ENCODE data around the gene CNST. TPM values are rescaled to one million over a fixed set of nuclear protein-coding genes. Genes with fewer than 3 reads are reported as not detected.
A peak's percentile ranks its signal among the peaks of the same experiment; 100 is the strongest.

Gene CNST
- total and polyA plus RNA-seq, 9 of the 15 experiments (the other 6 are each of a cell fraction or from before 2014, with no cell fraction given) = 17.0 to 55.3 (median 30.8) TPM

DNA sequence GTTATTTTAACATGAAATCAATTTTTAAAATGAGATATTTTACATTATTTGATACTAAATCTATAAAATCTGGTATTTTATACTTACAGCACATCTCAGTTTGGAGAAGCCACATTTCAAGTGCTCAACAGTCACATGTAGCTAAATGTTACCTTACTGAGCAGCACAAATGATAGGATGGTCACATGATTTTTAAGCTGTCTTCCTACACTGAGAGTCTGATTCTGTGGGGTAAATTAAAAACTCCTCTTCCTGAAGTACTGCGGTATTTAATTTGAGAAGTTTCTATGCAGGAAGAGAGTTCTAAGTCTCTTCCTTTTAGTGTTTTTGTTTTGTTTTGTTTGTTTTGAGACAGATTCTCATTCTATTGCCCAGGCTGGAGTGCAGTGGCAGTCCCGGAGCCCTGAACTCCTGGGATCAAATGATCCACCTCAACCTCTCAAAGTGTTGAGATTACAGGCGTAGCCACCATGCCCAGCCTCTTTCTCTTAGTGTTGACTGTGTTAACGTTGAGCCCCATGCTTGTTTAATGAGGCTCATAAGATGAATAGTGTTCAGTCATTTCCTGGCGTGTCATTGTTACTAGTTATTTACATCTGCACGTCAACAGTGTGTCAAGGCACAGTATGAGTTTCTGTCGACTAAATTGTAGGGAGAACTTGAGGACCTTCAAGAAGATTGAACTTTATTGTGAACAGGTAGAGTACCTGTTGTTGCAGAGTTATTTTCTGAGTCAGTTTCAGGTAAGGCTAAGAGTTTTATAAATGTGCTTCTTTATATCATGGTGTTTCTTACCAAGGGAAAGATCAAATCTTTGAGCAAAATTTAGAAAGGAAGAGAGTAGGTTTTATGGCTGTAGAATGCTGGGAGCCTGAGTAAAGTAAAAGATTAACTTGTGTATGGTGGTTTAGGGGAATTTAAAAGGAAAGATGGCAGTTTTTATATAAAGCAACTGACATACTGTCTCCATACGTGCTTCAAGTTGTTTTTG is 3.3 kb downstream of the CNST start (continued):
- TF ChIP-seq, protein P1, sequence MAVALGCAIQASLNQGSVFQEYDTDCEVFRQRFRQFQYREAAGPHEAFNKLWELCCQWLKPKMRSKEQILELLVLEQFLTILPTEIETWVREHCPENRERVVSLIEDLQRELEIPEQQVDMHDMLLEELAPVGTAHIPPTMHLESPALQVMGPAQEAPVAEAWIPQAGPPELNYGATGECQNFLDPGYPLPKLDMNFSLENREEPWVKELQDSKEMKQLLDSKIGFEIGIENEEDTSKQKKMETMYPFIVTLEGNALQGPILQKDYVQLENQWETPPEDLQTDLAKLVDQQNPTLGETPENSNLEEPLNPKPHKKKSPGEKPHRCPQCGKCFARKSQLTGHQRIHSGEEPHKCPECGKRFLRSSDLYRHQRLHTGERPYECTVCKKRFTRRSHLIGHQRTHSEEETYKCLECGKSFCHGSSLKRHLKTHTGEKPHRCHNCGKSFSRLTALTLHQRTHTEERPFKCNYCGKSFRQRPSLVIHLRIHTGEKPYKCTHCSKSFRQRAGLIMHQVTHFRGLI (CRISPR knock-in tag; IDR thresholded peaks at IDR 0.05) = no peak
- no peak for TF ChIP-seq FIP1L1 (IDR thresholded peaks at IDR 0.05; ENCODE audit: low read depth, low read length, poor library complexity, severe bottlenecking)
- peak; percentile 78 for TF ChIP-seq RAD51 (IDR thresholded peaks at IDR 0.05; ENCODE audit: borderline replicate concordance, low read depth)
- no peak for TF ChIP-seq SIN3B (IDR thresholded peaks at IDR 0.05; ENCODE audit: low read depth)
- 0 out of 2 replicates have a peak, but pooled peaks have one; percentile 8 for TF ChIP-seq ZNF316 (IDR thresholded peaks at IDR 0.05)
- no peak for TF ChIP-seq ZNF133 (CRISPR knock-in tag; IDR thresholded peaks at IDR 0.05)
- TF ChIP-seq KLF16 (IDR thresholded peaks at IDR 0.05) = no peak
- TF ChIP-seq SP2 (IDR thresholded peaks at IDR 0.05; ENCODE audit: extremely low read depth, low read depth, low read length, poor library complexity, severe bottlenecking) = no peak
- no peak for TF ChIP-seq ESRRA (IDR thresholded peaks at IDR 0.05; ENCODE audit: borderline replicate concordance, low read depth)
- TF ChIP-seq HMG20A (CRISPR knock-in tag; conservative IDR thresholded peaks at IDR 0.05) = no peak
- 0 out of 2 replicates have a peak, but pooled peaks have one; percentile 42 for TF ChIP-seq FOXP1 (CRISPR knock-in tag; IDR thresholded peaks at IDR 0.05)
- no peak for TF ChIP-seq ZFX (CRISPR knock-in tag; IDR thresholded peaks at IDR 0.05)
- no peak for TF ChIP-seq ZNF408 (CRISPR knock-in tag; IDR thresholded peaks at IDR 0.05; ENCODE audit: low read depth)
- TF ChIP-seq KLF6 (CRISPR knock-in tag; IDR thresholded peaks at IDR 0.05; ENCODE audit: borderline replicate concordance) = no peak
- no peak for TF ChIP-seq GATAD2B (IDR thresholded peaks at IDR 0.05; ENCODE audit: borderline replicate concordance)
- TF ChIP-seq ESRRB (CRISPR knock-in tag; IDR thresholded peaks at IDR 0.05; ENCODE audit: borderline replicate concordance) = no peak
- peak; percentile 27; the same call in 1 of the 2 replicates for TF ChIP-seq EHMT2 (IDR thresholded peaks at IDR 0.05)
- no peak for TF ChIP-seq RBM22 (IDR thresholded peaks at IDR 0.05; ENCODE audit: low read depth, low read length, poor library complexity, severe bottlenecking)
- TF ChIP-seq FUS (optimal IDR thresholded peaks at IDR 0.05; ENCODE audit: low read depth, low read length) = no peak
- TF ChIP-seq, protein P2, sequence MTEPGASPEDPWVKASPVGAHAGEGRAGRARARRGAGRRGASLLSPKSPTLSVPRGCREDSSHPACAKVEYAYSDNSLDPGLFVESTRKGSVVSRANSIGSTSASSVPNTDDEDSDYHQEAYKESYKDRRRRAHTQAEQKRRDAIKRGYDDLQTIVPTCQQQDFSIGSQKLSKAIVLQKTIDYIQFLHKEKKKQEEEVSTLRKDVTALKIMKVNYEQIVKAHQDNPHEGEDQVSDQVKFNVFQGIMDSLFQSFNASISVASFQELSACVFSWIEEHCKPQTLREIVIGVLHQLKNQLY (CRISPR knock-in tag; conservative IDR thresholded peaks at IDR 0.05) = no peak
- no peak for TF ChIP-seq KAT7 (CRISPR knock-in tag; IDR thresholded peaks at IDR 0.05; ENCODE audit: borderline replicate concordance)
- TF ChIP-seq ZNF3 (CRISPR knock-in tag; IDR thresholded peaks at IDR 0.05) = no peak
- TF ChIP-seq GATA2 (CRISPR knock-in tag; IDR thresholded peaks at IDR 0.05) = no peak
- no peak for TF ChIP-seq PRMT5 (CRISPR knock-in tag; IDR thresholded peaks at IDR 0.05)
- TF ChIP-seq MCM2 (IDR thresholded peaks at IDR 0.05; ENCODE audit: low read depth) = no peak
- TF ChIP-seq BRF1 (IDR thresholded peaks at IDR 0.05; ENCODE audit: borderline replicate concordance, extremely low read depth, insufficient read length) = no peak
- 0 out of 2 replicates have a peak, but pooled peaks have one; percentile 17 for TF ChIP-seq MAFF (IDR thresholded peaks at IDR 0.05; ENCODE audit: low read length)
- TF ChIP-seq HNRNPL (IDR thresholded peaks at IDR 0.05; ENCODE audit: low read depth, low read length) = no peak
- TF ChIP-seq TCF7L2 (IDR thresholded peaks at IDR 0.05; ENCODE audit: low read depth, low read length) = no peak

Measured in K562 (cell line).